Thymus (tissue), 11 donors: ENCODE measurements around the gene CAVIN1. TPM values are rescaled to one million over a fixed set of nuclear protein-coding genes. Genes with fewer than 3 reads are reported as not detected.
"Not testable (repeated sequence)": the region's sequence is repeated elsewhere in the genome, so short reads cannot be mapped to it uniquely, and the experiment has no call there.

ENCODE experiments used
- DNase-seq, 9 donors: peaks; one replicate each; pipeline ENCODE4 v3.0.0-alpha.2; 2013; ENCODE audit warnings: low spot score in 9 of 9, low read depth in 6 of 9, missing footprints in 1 of 9
- H3K27ac ChIP-seq, 2 donors: one replicate each; pipeline ENCODE4 v1.5.1; 2013; ENCODE audit warnings: control low read depth in 1 of 2, low read depth in 1 of 2, low read length in 1 of 2, mild to moderate bottlenecking in 1 of 2, moderate library complexity in 1 of 2
- H3K27me3 ChIP-seq, 2 donors: one replicate each; pipeline ENCODE4 v1.5.1; 2013; ENCODE audit warnings: low read length in 1 of 2; ENCODE audit not compliant: control insufficient read depth in 2 of 2, insufficient read depth in 1 of 2
- H3K36me3 ChIP-seq, 2 donors: one replicate each; pipeline ENCODE4 v1.5.1; 2013; ENCODE audit warnings: low read length in 1 of 2, mild to moderate bottlenecking in 1 of 2, moderate library complexity in 1 of 2; ENCODE audit not compliant: control insufficient read depth in 2 of 2, insufficient read depth in 2 of 2
- H3K4me1 ChIP-seq, 2 donors: one replicate each; pipeline ENCODE4 v1.5.1; 2013; ENCODE audit warnings: low read length in 2 of 2; ENCODE audit not compliant: control insufficient read depth in 2 of 2, insufficient read depth in 2 of 2
- H3K4me3 ChIP-seq, 2 donors: one replicate each; pipeline ENCODE4 v1.5.1; 2013; ENCODE audit warnings: low read length in 2 of 2, control low read depth in 1 of 2, mild to moderate bottlenecking in 1 of 2
- H3K9me3 ChIP-seq, 2 donors: one replicate each; pipeline ENCODE4 v1.5.1; 2013; ENCODE audit warnings: low read length in 1 of 2, mild to moderate bottlenecking in 1 of 2; ENCODE audit not compliant: control insufficient read depth in 2 of 2, insufficient read depth in 1 of 2
- WGBS: extraction: QIAGEN DNeasy Blood & Tissue Kit; methylation state at CpG from one replicate; pipeline ENCODE4 v1.1.7; 2013; 5-methylcytosine and 5-hydroxymethylcytosine counted together
- polyA plus RNA-seq: library from polyadenylated mRNA; stranded (reverse); fragments of 200-250 nt; gene quantifications from one replicate; pipeline ENCODE4 v1.2.3, GENCODE V29; 2013
- total RNA-seq: library from RNA; stranded (reverse); fragments of 120-200 nt; gene quantifications from one replicate; pipeline ENCODE4 v1.2.4, GENCODE V29; 2013
- donor health status: healthy.

CAVIN1 gene
- total and polyA plus RNA-seq, 2 donors, result 16.4 to 47.0 TPM

GRCh38 chr17:42363231-42363630, 59.8 kb downstream of the CAVIN1 start:
- 92% methylated on average over 1 of the region's 1 CpG for WGBS
- Histone ChIP-seq H3K36me3 (no peaks in the 10 kb centered on the region), H3K9me3 (no peaks in the 10 kb centered on the region), H3K4me1 (peaks cover 0 to 11% of the 10 kb centered on the region in 2 donors), H3K27ac (no peak overlapping the region), H3K4me3 (no peak overlapping the region), H3K27me3 (no peaks in the 10 kb centered on the region)
- DNase-seq, result no peak

- Histone ChIP-seq H3K27me3 (no peaks in the 10 kb centered on the region), H3K9me3 (no peaks in the 10 kb centered on the region), H3K4me1 (peaks cover 0 to 11% of the 10 kb centered on the region in 2 donors), H3K36me3 (no peaks in the 10 kb centered on the region), H3K4me3 (no peak overlapping the region), H3K27ac (no peak overlapping the region)
- DNase-seq, result no peak
- WGBS, result 98% methylated on average over 7 of the region's 7 CpGs
These were observed 60.7 kb downstream of the CAVIN1 start for GRCh38 chr17:42362245-42362961.

- peak in 1 of 9 donors; percentile 36 for DNase-seq
- H3K27ac ChIP-seq, result no peak overlapping the region
- no peaks in the 10 kb centered on the region for H3K9me3 ChIP-seq
- WGBS, result 90% methylated on average over 2 of the region's 2 CpGs
- no peak overlapping the region for H3K4me3 ChIP-seq
- H3K27me3 ChIP-seq, result no peaks in the 10 kb centered on the region
- no peaks in the 10 kb centered on the region for H3K36me3 ChIP-seq
- peaks cover 0 to 11% of the 10 kb centered on the region in 2 donors for H3K4me1 ChIP-seq
These were observed 61.3 kb downstream of the CAVIN1 start for GRCh38 chr17:42361781-42362186.

GRCh38 chr17:42360388-42360787, 62.7 kb downstream of the CAVIN1 start:
- 96% methylated on average over 2 of the region's 2 CpGs for WGBS
- H3K27me3 ChIP-seq, H3K9me3 ChIP-seq, H3K4me3 ChIP-seq, DNase-seq, H3K36me3 ChIP-seq, H3K27ac ChIP-seq: not testable (repeated sequence)
- H3K4me1 ChIP-seq, result peaks cover 0 to 11% of the 10 kb centered on the region in 2 donors

GRCh38 chr17:42359133-42359532, 63.9 kb downstream of the CAVIN1 start:
- H3K36me3 ChIP-seq, result no peaks in the 10 kb centered on the region
- peaks cover 0 to 11% of the 10 kb centered on the region in 2 donors for H3K4me1 ChIP-seq
- WGBS, result 98% methylated on average over 7 of the region's 7 CpGs
- DNase-seq, result no peak
- H3K27me3 ChIP-seq, result no peaks in the 10 kb centered on the region
- H3K27ac ChIP-seq, result no peak overlapping the region
- no peaks in the 10 kb centered on the region for H3K9me3 ChIP-seq
- H3K4me3 ChIP-seq, result no peak overlapping the region

- Histone ChIP-seq H3K27ac (no peak overlapping the region), H3K4me1 (peaks cover 0 to 11% of the 10 kb centered on the region in 2 donors), H3K9me3 (no peaks in the 10 kb centered on the region), H3K4me3 (no peak overlapping the region), H3K36me3 (no peaks in the 10 kb centered on the region), H3K27me3 (no peaks in the 10 kb centered on the region)
- DNase-seq, result no peak
- WGBS, result 96% methylated on average over 1 of the region's 1 CpG
These were observed 64.6 kb downstream of the CAVIN1 start for GRCh38 chr17:42358434-42358833.

- Histone ChIP-seq H3K9me3 (no peaks in the 10 kb centered on the region), H3K27ac (no peak overlapping the region), H3K27me3 (no peaks in the 10 kb centered on the region), H3K4me3 (no peak overlapping the region), H3K36me3 (no peaks in the 10 kb centered on the region), H3K4me1 (no peaks in the 10 kb centered on the region)
- 93% methylated on average over 3 of the region's 3 CpGs for WGBS
- DNase-seq, result no peak
These were observed 67.9 kb downstream of the CAVIN1 start for GRCh38 chr17:42354956-42355843.
